Mesenteric fat pad (tissue), 1 donor: ENCODE measurements around the gene MAPK12. TPM values are rescaled to one million over a fixed set of nuclear protein-coding genes. Genes with fewer than 3 reads are reported as not detected.

Experiments used
- DNase-seq: peaks from one replicate; pipeline ENCODE4 v3.0.0-alpha.2; 2020; ENCODE audit warnings: low spot score
- total RNA-seq: library from RNA; stranded (reverse); fragmentation: NEBNext Ultra II Directional; extraction: Animal tissue kit (Norgen Biotek cat#: 25700); gene quantifications from one replicate; pipeline ENCODE4 v1.2.1, GENCODE V29; 2021
- donor health status: DM: yes; HTN: yes; CAD: no.

Gene MAPK12
- total RNA-seq, 1 donor from 2014 or later: 20.0 TPM

GRCh38 chr22:50236731-50237409 is 24.6 kb downstream of the MAPK12 start:
- DNase-seq: no peak

- DNase-seq: no peak
Observed at GRCh38 chr22:50233223-50233622, 28.3 kb downstream of the MAPK12 start.

GRCh38 chr22:50232481-50233151 is 28.9 kb downstream of the MAPK12 start:
- DNase-seq: no peak

- no peak for DNase-seq
Observed at GRCh38 chr22:50229370-50229769, 32.1 kb downstream of the MAPK12 start.

GRCh38 chr22:50228366-50228765 is 33.1 kb downstream of the MAPK12 start:
- no peak for DNase-seq

GRCh38 chr22:50227579-50228215 is 33.8 kb downstream of the MAPK12 start:
- DNase-seq: no peak

GRCh38 chr22:50226875-50227165 is 34.7 kb downstream of the MAPK12 start:
- DNase-seq: no peak

- no peak for DNase-seq
Observed at GRCh38 chr22:50226063-50226874, 35.2 kb downstream of the MAPK12 start.

- DNase-seq: no peak
Observed at GRCh38 chr22:50225200-50225969, 36.1 kb downstream of the MAPK12 start.

- DNase-seq: no peak
Observed at GRCh38 chr22:50224071-50224470, 37.4 kb downstream of the MAPK12 start.

GRCh38 chr22:50222508-50222907 is 39.0 kb downstream of the MAPK12 start:
- no peak for DNase-seq

GRCh38 chr22:50221410-50222300 is 39.8 kb downstream of the MAPK12 start:
- DNase-seq: no peak

GRCh38 chr22:50220603-50221409 is 40.7 kb downstream of the MAPK12 start:
- DNase-seq: no peak

GRCh38 chr22:50219800-50220602 is 41.5 kb downstream of the MAPK12 start:
- DNase-seq: no peak

GRCh38 chr22:50218996-50219727 is 42.3 kb downstream of the MAPK12 start:
- no peak for DNase-seq

- no peak for DNase-seq
Observed at GRCh38 chr22:50218153-50218995, 43.1 kb downstream of the MAPK12 start.
